Neural progenitor cell (in vitro differentiated cells): Measurements from ENCODE around the gene SVOP.

Experiments
- CTCF ChIP-seq: fragments of 200-600 bp; sonication (generic); IDR thresholded peaks from 2 replicates; pipeline ENCODE4 v1.5.1; 2017; ENCODE audit warnings: antibody characterized with exemption, mild to moderate bottlenecking
- EZH2 ChIP-seq: fragments of 200-600 bp; sonication (generic); IDR thresholded peaks from 2 replicates; pipeline ENCODE4 v1.6.1; 2017; ENCODE audit warnings: antibody characterized with exemption, mild to moderate bottlenecking, moderate library complexity

GRCh38 chr12:108949976-108950375 is 70.9 kb downstream of the SVOP start:
- TF ChIP-seq CTCF: no peak
- no peak for TF ChIP-seq EZH2
